ENCODE results near the gene PNMA8C.

DNA sequence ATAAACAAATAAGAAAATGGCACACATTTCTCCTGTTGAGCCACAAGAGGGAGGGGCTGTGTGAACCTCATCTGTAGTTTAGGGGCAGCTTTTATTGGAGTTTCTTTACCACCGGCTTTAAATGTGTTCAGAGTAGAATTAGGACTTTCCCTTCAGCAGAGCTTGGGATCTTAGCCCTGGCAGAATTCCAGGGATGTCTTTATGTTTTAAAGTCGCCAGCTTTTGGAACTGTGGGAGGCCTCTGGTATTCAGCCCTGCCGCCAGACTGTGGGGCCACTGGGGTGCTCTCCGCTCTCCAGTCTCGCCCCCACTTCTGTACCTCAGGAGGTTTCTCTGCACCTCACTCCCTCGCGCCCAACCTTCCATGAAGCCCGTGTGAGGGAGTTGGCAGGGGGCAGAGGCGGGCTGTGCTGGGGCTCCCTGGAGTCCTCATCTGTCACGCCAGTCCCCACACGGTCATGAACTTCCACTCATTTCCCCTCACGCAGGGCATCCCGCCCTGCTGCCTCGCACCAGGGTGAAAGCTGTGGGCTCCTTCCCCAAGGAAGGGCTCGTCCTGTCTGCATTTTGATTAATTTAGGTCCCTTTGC, 46.9 kb downstream of the PNMA8C start:
- no peak for TF ChIP-seq CTCF (IDR thresholded peaks at IDR 0.05; ENCODE audit: borderline replicate concordance, extremely low read depth, low read length, poor library complexity, severe bottlenecking)
- TF ChIP-seq EZH2 (IDR thresholded peaks at IDR 0.05; ENCODE audit: borderline replicate concordance, low read depth, low read length, severe bottlenecking): no peak

Data from DND-41 (cell line).